Activated CD4-positive, alpha-beta T cell treated with anti-CD3 and anti-CD28 coated beads, Interleukin-2, amount 10 ng/mL, durations not matched to agents 24 days and 14 days (primary cell): ENCODE data around the gene TPD52L3. TPM values are rescaled to one million over a fixed set of nuclear protein-coding genes. Genes with fewer than 3 reads are reported as not detected.

Experiments
- DNase-seq: peaks from one replicate; pipeline ENCODE4 v3.0.0; 2022
- H3K27ac Mint-ChIP-seq: one replicate; pipeline ENCODE4 v1.8.0; 2022; ENCODE audit warnings: mild to moderate bottlenecking, mixed read lengths
- H3K27me3 Mint-ChIP-seq: one replicate; pipeline ENCODE4 v1.8.0; 2022; ENCODE audit warnings: mixed read lengths
- H3K36me3 Mint-ChIP-seq: one replicate; pipeline ENCODE4 v1.8.0; 2022; ENCODE audit warnings: low read depth, mild to moderate bottlenecking, mixed read lengths
- H3K4me1 Mint-ChIP-seq: one replicate; pipeline ENCODE4 v1.8.0; 2021; ENCODE audit warnings: mixed read lengths
- H3K4me3 Mint-ChIP-seq: one replicate; pipeline ENCODE4 v1.8.0; 2022; ENCODE audit warnings: mild to moderate bottlenecking, moderate library complexity, mixed read lengths
- H3K9me3 Mint-ChIP-seq: one replicate; pipeline ENCODE4 v1.8.0; 2021; ENCODE audit warnings: mixed read lengths
- intact Hi-C: fragments of 100-400 bp; cut with micrococcal nuclease; formaldehyde crosslinking; loops from one replicate; pipeline ENCODE4 v1.15.1; 2023
- total RNA-seq: library from RNA; stranded (reverse); gene quantifications from 2 replicates; pipeline ENCODE4 v1.2.3, GENCODE V29; 2022

TPD52L3 gene
- total RNA-seq, 1 donor from 2014 or later = not detected

DNA sequence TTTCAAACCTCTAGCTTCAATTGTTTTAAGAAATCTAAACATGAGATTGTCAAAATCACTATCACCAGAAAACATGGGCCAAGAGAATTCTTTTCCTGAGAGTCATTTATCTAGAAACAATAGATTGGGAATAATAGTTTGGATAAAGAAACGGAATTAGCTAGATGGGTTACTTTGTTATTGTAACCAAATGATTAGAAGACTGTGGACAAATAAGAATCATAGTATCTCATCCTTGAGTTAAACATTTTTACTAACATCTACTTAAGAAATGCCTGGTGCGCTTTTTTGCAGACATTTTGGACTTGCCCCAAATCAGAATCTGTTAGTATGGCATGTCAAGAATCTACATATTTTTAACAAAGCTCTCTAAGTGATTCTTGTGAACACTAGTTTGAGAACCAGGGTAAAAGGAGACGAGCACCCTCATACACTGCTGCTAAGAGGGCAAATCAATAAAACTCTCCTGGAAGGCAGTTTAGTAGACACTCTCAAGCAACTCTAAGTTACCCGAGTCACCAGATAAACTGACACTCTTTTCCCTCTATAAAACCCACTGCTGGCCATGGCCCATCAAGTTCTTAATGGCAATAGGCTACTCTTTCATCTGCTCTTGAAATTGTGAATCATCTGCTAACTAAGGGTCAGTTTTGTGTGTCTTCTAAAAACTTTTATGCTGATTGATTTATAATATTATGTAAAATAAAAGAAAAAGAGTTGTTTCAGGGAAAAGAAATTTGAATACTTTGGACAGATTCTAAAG, 39.1 kb downstream of the TPD52L3 start:
- H3K4me3 Mint-ChIP-seq = no peak overlapping the region
- intact Hi-C loops = no loop called here
- peaks cover 14% of the 10 kb centered on the region for H3K9me3 Mint-ChIP-seq
- no peak overlapping the region for H3K27ac Mint-ChIP-seq
- H3K36me3 Mint-ChIP-seq = peaks cover 2% of the 10 kb centered on the region
- H3K4me1 Mint-ChIP-seq = no peaks in the 10 kb centered on the region
- H3K27me3 Mint-ChIP-seq = no peaks in the 10 kb centered on the region
- DNase-seq = no peak

DNA sequence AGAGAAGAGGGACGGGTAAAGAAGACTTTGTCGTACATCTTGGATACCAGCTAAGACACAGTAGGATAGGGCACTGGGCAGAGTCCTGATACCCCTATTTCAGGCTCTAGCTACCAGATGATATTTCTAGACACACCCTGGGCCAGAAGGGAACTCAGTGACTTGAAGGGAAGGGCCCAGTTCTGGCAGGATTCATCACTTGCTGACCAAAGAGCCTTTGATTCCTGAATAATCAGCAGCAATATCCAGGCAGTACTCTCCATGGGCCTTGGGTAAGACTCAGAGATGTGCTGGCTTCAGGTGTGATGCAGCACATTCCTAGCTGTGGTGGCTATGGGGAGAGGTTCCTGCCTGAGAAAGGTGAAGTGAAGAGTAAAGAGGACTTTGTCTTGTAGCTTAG, 40.7 kb downstream of the TPD52L3 start:
- no peak for DNase-seq
- Mint-ChIP-seq H3K4me1 (no peaks in the 10 kb centered on the region), H3K27ac (no peak overlapping the region), H3K4me3 (no peak overlapping the region), H3K27me3 (no peaks in the 10 kb centered on the region), H3K36me3 (peaks cover 2% of the 10 kb centered on the region), H3K9me3 (peaks cover 14% of the 10 kb centered on the region)
- intact Hi-C loops = no loop called here

Other genes with a start within 250 kb of the TPD52L3 start
- gene IL33, start 112.6 kb upstream of the TPD52L3 start, total RNA-seq = not detected in 2 replicates
- 61.9 and 71.6 TPM in 2 replicates for gene UHRF2, start 84.8 kb downstream of the TPD52L3 start, total RNA-seq